Measurements from ENCODE around the gene B3GLCT.

B3GLCT gene

GRCh38 chr13:31245598-31246373 is 46.0 kb downstream of the B3GLCT start:
- Histone ChIP-seq H3K9me3 (ENCODE audit: control insufficient read depth in 2 of 2, low read length in 2 of 2) (no peaks in the 10 kb centered on the region), H3K36me3 (ENCODE audit: control insufficient read depth in 2 of 2, insufficient read depth in 2 of 2, low read length in 2 of 2) (peaks cover 0 to 2% of the 10 kb centered on the region in 2 donors), H3K4me3 (ENCODE audit: low read length in 2 of 2) (no peak overlapping the region), H3K27ac (ENCODE audit: low read length) (no peak overlapping the region), H3K4me1 (ENCODE audit: control insufficient read depth, insufficient read depth, low read length) (no peaks in the 10 kb centered on the region), H3K9ac (ENCODE audit: low read length in 2 of 2) (no peak overlapping the region), H3K27me3 (ENCODE audit: control insufficient read depth in 1 of 2, insufficient read depth in 2 of 2, low read length in 2 of 2) (no peaks in the 10 kb centered on the region)

DNA sequence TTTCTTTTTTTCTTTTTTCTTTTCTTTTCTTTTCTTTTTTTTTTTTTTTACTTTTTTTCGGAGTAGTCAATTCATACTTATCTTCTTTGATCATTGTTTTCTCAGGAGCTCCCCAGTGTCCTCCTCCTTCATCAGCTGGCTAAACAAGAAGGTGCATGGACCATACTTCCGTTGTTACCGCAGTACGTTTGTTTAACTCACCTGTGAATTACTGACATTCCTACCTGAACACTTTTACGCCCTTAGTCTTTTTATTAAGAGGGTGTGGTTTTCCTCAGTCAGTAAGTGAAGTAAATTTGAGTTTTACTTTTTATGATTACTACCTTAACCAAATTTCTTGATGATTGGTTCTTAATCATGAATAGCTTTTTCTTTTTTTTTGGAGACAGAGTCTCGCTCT is 47.1 kb downstream of the B3GLCT start:
- no peaks in the 10 kb centered on the region for H3K27me3 ChIP-seq (ENCODE audit: control insufficient read depth in 1 of 2, insufficient read depth in 2 of 2, low read length in 2 of 2)
- H3K27ac ChIP-seq (ENCODE audit: low read length) = no peak overlapping the region
- no peak overlapping the region for H3K9ac ChIP-seq (ENCODE audit: low read length in 2 of 2)
- no peaks in the 10 kb centered on the region for H3K9me3 ChIP-seq (ENCODE audit: control insufficient read depth in 2 of 2, low read length in 2 of 2)
- H3K36me3 ChIP-seq (ENCODE audit: control insufficient read depth in 2 of 2, insufficient read depth in 2 of 2, low read length in 2 of 2) = no peaks in the 10 kb centered on the region
- H3K4me1 ChIP-seq (ENCODE audit: control insufficient read depth, insufficient read depth, low read length) = no peaks in the 10 kb centered on the region
- no peak overlapping the region for H3K4me3 ChIP-seq (ENCODE audit: low read length in 2 of 2)

DNA sequence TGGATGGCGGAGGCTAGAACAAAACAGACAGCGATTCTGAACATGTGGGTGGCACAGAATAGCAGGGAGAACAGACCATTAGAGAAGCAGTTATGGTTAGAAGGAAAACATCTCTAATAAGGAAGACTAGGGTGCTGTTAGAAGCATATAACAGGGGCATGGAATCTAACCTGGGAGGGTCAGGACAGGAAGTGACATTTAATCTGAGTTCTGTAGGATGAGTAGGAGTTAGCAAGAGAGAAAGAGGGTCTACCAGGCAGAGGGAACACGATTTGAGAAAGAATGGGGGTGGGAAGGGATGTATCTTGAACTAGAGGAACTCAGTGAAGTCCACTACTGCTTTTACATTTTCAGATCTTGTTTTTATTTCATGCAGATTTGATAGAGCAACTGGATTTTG is 48.6 kb downstream of the B3GLCT start:
- H3K9me3 ChIP-seq (ENCODE audit: control insufficient read depth in 2 of 2, low read length in 2 of 2) = no peaks in the 10 kb centered on the region
- no peak overlapping the region for H3K27ac ChIP-seq (ENCODE audit: low read length)
- no peak overlapping the region for H3K4me3 ChIP-seq (ENCODE audit: low read length in 2 of 2)
- no peaks in the 10 kb centered on the region for H3K4me1 ChIP-seq (ENCODE audit: control insufficient read depth, insufficient read depth, low read length)
- no peaks in the 10 kb centered on the region for H3K36me3 ChIP-seq (ENCODE audit: control insufficient read depth in 2 of 2, insufficient read depth in 2 of 2, low read length in 2 of 2)
- H3K9ac ChIP-seq (ENCODE audit: low read length in 2 of 2) = no peak overlapping the region
- H3K27me3 ChIP-seq (ENCODE audit: control insufficient read depth in 1 of 2, insufficient read depth in 2 of 2, low read length in 2 of 2) = no peaks in the 10 kb centered on the region

DNA sequence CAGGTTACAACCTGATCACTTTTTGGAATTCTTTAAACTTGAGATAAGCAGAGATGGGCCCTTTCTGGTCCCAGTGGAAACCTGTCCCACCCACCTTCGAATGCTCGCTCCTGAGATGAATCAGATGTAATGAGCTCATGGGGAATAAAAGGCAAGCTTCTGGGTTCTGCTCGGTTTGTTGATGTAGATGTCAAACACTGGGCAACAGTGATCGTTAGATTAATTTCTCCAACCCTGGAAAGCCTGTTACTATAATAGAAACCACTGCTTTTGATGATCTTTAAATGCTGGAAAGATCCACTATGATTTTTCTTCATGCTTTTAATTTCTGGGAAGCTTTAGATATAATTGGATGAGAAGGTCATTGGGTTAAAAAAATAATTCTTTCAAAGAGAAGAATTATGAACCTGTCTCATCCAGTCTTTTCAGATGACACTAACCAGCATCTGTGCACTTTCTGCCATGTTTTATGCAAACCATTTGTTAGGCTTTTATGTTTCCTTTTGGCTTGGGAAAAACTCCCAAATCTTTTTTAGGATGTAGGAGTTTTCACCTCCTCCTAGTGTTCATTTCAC is 49.3 kb downstream of the B3GLCT start:
- Histone ChIP-seq H3K27me3 (ENCODE audit: control insufficient read depth in 1 of 2, insufficient read depth in 2 of 2, low read length in 2 of 2) (no peaks in the 10 kb centered on the region), H3K36me3 (ENCODE audit: control insufficient read depth in 2 of 2, insufficient read depth in 2 of 2, low read length in 2 of 2) (no peaks in the 10 kb centered on the region), H3K4me3 (ENCODE audit: low read length in 2 of 2) (no peak overlapping the region), H3K9ac (ENCODE audit: low read length in 2 of 2) (no peak overlapping the region), H3K4me1 (ENCODE audit: control insufficient read depth, insufficient read depth, low read length) (no peaks in the 10 kb centered on the region), H3K27ac (ENCODE audit: low read length) (no peak overlapping the region), H3K9me3 (ENCODE audit: control insufficient read depth in 2 of 2, low read length in 2 of 2) (no peaks in the 10 kb centered on the region)

- Histone ChIP-seq H3K4me1 (ENCODE audit: control insufficient read depth, insufficient read depth, low read length) (no peaks in the 10 kb centered on the region), H3K27ac (ENCODE audit: low read length) (no peak overlapping the region), H3K9ac (ENCODE audit: low read length in 2 of 2) (no peak overlapping the region), H3K4me3 (ENCODE audit: low read length in 2 of 2) (no peak overlapping the region), H3K27me3 (ENCODE audit: control insufficient read depth in 1 of 2, insufficient read depth in 2 of 2, low read length in 2 of 2) (no peaks in the 10 kb centered on the region), H3K36me3 (ENCODE audit: control insufficient read depth in 2 of 2, insufficient read depth in 2 of 2, low read length in 2 of 2) (no peaks in the 10 kb centered on the region), H3K9me3 (ENCODE audit: control insufficient read depth in 2 of 2, low read length in 2 of 2) (no peaks in the 10 kb centered on the region)
Measured at GRCh38 chr13:31250435-31250834, 50.7 kb downstream of the B3GLCT start.

DNA sequence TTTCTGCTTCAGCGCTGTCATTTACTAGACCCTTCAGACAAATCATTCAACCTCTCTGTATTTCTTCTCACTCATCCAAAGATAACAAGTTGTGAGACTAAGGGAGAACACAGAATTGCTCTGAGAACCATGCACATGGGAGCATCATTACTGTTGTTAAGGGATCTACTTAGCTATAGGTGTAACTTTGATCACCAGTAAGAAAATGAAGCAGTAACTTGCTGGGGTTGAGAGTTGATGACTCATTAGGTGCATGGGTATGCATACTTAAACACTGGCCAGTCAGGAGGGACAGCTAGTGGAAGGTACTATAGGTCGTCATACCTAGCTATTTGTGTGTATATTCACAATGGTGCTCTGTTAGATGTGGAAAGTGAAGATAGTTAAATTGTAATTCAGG is 61.5 kb downstream of the B3GLCT start:
- no peaks in the 10 kb centered on the region for H3K4me1 ChIP-seq (ENCODE audit: control insufficient read depth, insufficient read depth, low read length)
- no peak overlapping the region for H3K9ac ChIP-seq (ENCODE audit: low read length in 2 of 2)
- H3K27me3 ChIP-seq (ENCODE audit: control insufficient read depth in 1 of 2, insufficient read depth in 2 of 2, low read length in 2 of 2) = no peaks in the 10 kb centered on the region
- no peak overlapping the region for H3K4me3 ChIP-seq (ENCODE audit: low read length in 2 of 2)
- H3K27ac ChIP-seq (ENCODE audit: low read length) = no peak overlapping the region
- H3K36me3 ChIP-seq (ENCODE audit: control insufficient read depth in 2 of 2, insufficient read depth in 2 of 2, low read length in 2 of 2) = peaks cover 4 to 14% of the 10 kb centered on the region in 2 donors
- H3K9me3 ChIP-seq (ENCODE audit: control insufficient read depth in 2 of 2, low read length in 2 of 2) = peaks cover 2 to 4% of the 10 kb centered on the region in 2 donors

DNA sequence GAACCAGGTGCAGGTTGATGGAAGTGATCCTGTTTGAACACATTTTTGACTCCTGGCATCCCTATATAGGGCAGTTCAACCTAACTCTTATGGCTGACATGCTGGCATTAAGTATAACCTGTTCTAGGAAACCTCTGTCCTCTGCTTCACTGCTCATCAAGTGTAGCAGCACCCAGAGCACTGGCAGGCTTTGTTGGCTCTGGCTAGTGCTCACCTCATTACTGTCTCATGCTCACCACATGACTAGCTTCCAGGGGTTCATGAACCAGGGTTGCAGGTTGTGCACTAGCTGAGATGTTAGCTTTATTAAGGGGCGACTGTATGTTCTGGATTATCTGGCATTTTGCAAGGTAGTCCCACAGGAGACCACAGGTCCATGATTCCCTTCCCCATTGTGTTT is 63.6 kb downstream of the B3GLCT start:
- no peaks in the 10 kb centered on the region for H3K27me3 ChIP-seq (ENCODE audit: control insufficient read depth in 1 of 2, insufficient read depth in 2 of 2, low read length in 2 of 2)
- peaks cover 4 to 14% of the 10 kb centered on the region in 2 donors for H3K36me3 ChIP-seq (ENCODE audit: control insufficient read depth in 2 of 2, insufficient read depth in 2 of 2, low read length in 2 of 2)
- H3K27ac ChIP-seq (ENCODE audit: low read length) = no peak overlapping the region

DNA sequence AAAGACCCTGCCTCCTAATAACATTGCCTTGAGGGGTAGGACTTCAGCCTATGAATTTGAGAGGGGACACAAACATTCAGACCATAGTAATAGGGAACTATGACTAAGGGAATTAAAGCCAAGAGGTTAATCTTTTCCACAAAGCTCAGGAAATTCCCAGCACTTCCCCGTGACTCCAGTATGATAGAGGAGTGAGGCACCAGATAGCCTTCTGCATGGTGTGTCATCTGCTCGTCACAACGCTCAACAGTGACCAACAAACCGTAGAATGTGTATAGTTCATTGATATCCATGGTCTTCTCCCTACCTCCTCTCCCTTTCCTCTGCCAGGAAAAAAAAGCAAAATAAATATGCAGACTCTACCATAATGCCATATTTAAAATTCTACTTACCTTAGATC is 64.4 kb downstream of the B3GLCT start:
- Histone ChIP-seq H3K4me3 (ENCODE audit: low read length in 2 of 2) (no peak overlapping the region), H3K4me1 (ENCODE audit: control insufficient read depth, insufficient read depth, low read length) (no peaks in the 10 kb centered on the region), H3K27me3 (ENCODE audit: control insufficient read depth in 1 of 2, insufficient read depth in 2 of 2, low read length in 2 of 2) (no peaks in the 10 kb centered on the region), H3K9me3 (ENCODE audit: control insufficient read depth in 2 of 2, low read length in 2 of 2) (no peaks in the 10 kb centered on the region), H3K9ac (ENCODE audit: low read length in 2 of 2) (no peak overlapping the region), H3K27ac (ENCODE audit: low read length) (no peak overlapping the region), H3K36me3 (ENCODE audit: control insufficient read depth in 2 of 2, insufficient read depth in 2 of 2, low read length in 2 of 2) (peaks cover 4 to 14% of the 10 kb centered on the region in 2 donors)

More for the DNA sequence above, 63.6 kb downstream of the B3GLCT start:
- Histone ChIP-seq H3K9me3 (ENCODE audit: control insufficient read depth in 2 of 2, low read length in 2 of 2) (no peaks in the 10 kb centered on the region), H3K4me3 (ENCODE audit: low read length in 2 of 2) (no peak overlapping the region), H3K9ac (ENCODE audit: low read length in 2 of 2) (no peak overlapping the region), H3K4me1 (ENCODE audit: control insufficient read depth, insufficient read depth, low read length) (no peaks in the 10 kb centered on the region)

GRCh38 chr13:31267126-31267784 is 67.5 kb downstream of the B3GLCT start:
- Histone ChIP-seq H3K4me1 (ENCODE audit: control insufficient read depth, insufficient read depth, low read length) (no peaks in the 10 kb centered on the region), H3K9ac (ENCODE audit: low read length in 2 of 2) (no peak overlapping the region), H3K9me3 (ENCODE audit: control insufficient read depth in 2 of 2, low read length in 2 of 2) (peaks cover 0 to 4% of the 10 kb centered on the region in 2 donors), H3K27ac (ENCODE audit: low read length) (no peak overlapping the region), H3K27me3 (ENCODE audit: control insufficient read depth in 1 of 2, insufficient read depth in 2 of 2, low read length in 2 of 2) (no peaks in the 10 kb centered on the region), H3K36me3 (ENCODE audit: control insufficient read depth in 2 of 2, insufficient read depth in 2 of 2, low read length in 2 of 2) (peaks cover 0 to 16% of the 10 kb centered on the region in 2 donors), H3K4me3 (ENCODE audit: low read length in 2 of 2) (no peak overlapping the region)

GRCh38 chr13:31274390-31274789 is 74.6 kb downstream of the B3GLCT start:
- Histone ChIP-seq H3K27ac (ENCODE audit: low read length) (no peak overlapping the region), H3K9ac (ENCODE audit: low read length in 2 of 2) (no peak overlapping the region), H3K36me3 (ENCODE audit: control insufficient read depth in 2 of 2, insufficient read depth in 2 of 2, low read length in 2 of 2) (peaks cover 0 to 24% of the 10 kb centered on the region in 2 donors), H3K4me1 (ENCODE audit: control insufficient read depth, insufficient read depth, low read length) (no peaks in the 10 kb centered on the region), H3K27me3 (ENCODE audit: control insufficient read depth in 1 of 2, insufficient read depth in 2 of 2, low read length in 2 of 2) (no peaks in the 10 kb centered on the region), H3K4me3 (ENCODE audit: low read length in 2 of 2) (no peak overlapping the region), H3K9me3 (ENCODE audit: control insufficient read depth in 2 of 2, low read length in 2 of 2) (peaks cover 0 to 4% of the 10 kb centered on the region in 2 donors)

DNA sequence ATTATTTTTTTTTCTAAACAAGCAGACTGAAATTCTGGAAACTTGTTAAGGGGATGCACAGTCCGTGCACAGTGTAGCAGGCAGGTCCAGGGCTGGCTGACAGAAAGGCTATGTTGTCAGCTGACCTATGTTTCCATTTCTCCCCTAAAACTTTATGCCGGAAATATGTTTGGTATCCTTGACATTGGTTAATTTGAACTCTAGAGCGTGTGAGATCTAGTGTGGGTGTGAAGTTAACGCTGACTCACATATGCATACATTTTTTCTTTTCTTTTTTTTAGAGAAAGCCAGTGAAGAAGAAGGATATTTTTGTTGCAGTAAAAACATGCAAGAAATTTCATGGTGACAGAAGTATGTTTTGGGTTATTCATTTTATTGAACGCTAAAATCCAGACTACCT is 76.6 kb downstream of the B3GLCT start:
- Histone ChIP-seq H3K4me1 (ENCODE audit: control insufficient read depth, insufficient read depth, low read length) (no peaks in the 10 kb centered on the region), H3K27me3 (ENCODE audit: control insufficient read depth in 1 of 2, insufficient read depth in 2 of 2, low read length in 2 of 2) (no peaks in the 10 kb centered on the region), H3K9me3 (ENCODE audit: control insufficient read depth in 2 of 2, low read length in 2 of 2) (no peaks in the 10 kb centered on the region), H3K4me3 (ENCODE audit: low read length in 2 of 2) (no peak overlapping the region), H3K9ac (ENCODE audit: low read length in 2 of 2) (no peak overlapping the region), H3K36me3 (ENCODE audit: control insufficient read depth in 2 of 2, insufficient read depth in 2 of 2, low read length in 2 of 2) (peaks cover 0 to 15% of the 10 kb centered on the region in 2 donors), H3K27ac (ENCODE audit: low read length) (no peak overlapping the region)

All from stomach smooth muscle (tissue), 2 donors.